ENCODE results near the gene BRINP1.

BRINP1 gene

DNA sequence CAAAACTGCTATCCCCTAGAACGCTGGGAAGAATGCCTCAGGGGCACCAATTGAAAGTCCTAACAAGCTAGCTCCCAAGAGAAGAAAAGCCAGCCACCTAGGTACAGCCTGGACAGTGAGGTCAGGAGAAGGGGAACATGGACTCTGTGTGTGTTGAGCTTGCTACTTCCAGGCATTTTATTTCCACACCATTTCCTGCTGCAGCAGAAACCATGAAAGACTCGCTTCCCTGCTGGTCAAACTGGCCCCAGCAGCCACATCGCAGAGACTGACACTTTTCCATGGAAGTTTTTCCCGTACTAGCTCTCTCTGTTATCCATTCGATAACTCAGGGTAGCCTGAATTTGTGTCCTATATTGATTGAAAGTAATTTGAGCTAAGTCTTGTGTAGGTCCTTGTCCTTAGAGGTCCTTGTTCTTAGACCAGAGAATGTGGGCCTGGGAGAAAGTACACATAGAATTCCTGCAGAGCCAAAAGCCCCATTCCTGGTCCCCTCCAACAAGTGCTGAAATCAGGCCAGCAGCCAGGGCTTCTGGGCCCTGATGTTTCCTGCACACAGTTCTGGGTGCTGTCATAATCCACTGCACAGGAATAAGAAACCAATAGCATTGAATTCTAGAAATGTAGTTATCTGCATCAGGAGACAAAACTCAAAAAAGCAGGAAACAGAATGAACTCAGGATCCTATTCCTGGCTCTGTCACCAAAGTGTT lies 96.6 kb downstream of the BRINP1 start:
- TF ChIP-seq, protein P1, sequence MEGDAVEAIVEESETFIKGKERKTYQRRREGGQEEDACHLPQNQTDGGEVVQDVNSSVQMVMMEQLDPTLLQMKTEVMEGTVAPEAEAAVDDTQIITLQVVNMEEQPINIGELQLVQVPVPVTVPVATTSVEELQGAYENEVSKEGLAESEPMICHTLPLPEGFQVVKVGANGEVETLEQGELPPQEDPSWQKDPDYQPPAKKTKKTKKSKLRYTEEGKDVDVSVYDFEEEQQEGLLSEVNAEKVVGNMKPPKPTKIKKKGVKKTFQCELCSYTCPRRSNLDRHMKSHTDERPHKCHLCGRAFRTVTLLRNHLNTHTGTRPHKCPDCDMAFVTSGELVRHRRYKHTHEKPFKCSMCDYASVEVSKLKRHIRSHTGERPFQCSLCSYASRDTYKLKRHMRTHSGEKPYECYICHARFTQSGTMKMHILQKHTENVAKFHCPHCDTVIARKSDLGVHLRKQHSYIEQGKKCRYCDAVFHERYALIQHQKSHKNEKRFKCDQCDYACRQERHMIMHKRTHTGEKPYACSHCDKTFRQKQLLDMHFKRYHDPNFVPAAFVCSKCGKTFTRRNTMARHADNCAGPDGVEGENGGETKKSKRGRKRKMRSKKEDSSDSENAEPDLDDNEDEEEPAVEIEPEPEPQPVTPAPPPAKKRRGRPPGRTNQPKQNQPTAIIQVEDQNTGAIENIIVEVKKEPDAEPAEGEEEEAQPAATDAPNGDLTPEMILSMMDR (conservative IDR thresholded peaks at IDR 0.05; ENCODE audit: control insufficient read depth, insufficient read depth, low read depth, low read length), result no peak
- DNase-seq (ENCODE audit: low read depth), result no peak
- no peak overlapping the region for H3K4me3 ChIP-seq (ENCODE audit: control insufficient read depth, low read depth, low read length)

DNA sequence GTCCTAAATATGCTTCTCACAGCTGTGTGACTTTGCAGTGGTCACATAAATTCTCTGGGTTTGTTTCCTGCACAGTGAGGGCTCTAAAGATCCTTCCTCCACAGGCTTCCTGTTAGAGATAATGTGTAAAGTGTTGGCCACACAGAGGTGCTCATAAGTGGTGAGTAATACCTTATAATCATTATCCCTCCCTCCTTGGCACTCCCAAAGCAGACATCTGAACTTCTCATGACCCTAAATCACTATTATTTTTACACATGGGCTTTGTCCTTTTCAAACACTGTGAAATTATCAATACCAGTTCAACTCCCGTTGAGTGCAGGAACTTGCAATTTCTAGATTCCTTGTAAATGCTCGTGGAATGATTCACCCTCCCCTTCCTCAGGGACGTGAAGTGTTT lies 100.2 kb downstream of the BRINP1 start:
- peak; percentile 0 for DNase-seq (ENCODE audit: low read depth)
- no peak overlapping the region for H3K4me3 ChIP-seq (ENCODE audit: control insufficient read depth, low read depth, low read length)
- TF ChIP-seq, protein P1 (conservative IDR thresholded peaks at IDR 0.05; ENCODE audit: control insufficient read depth, insufficient read depth, low read depth, low read length), result no peak

DNA sequence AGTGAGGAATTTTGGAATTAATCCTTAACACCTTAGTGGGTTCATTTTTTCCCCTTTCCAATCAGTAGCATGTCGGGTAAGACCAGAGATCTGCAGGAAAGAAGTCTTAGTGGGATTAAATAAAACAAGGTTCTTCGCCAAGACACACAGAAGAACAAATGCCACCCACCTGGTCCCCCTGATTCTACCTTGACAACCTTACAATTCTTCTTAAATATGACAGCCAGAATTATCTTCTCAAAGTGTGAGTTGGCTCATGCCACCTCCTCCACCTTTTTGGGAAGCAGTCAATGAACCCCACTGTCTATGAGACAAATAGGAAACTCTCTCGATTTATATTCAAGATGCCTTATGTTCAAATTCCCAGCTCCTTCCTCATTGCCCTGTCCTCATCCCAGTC lies 105.1 kb downstream of the BRINP1 start:
- H3K4me3 ChIP-seq (ENCODE audit: control insufficient read depth, low read depth, low read length), result no peak overlapping the region
- DNase-seq (ENCODE audit: low read depth), result no peak
- TF ChIP-seq, protein P1 (conservative IDR thresholded peaks at IDR 0.05; ENCODE audit: control insufficient read depth, insufficient read depth, low read depth, low read length), result no peak

DNA sequence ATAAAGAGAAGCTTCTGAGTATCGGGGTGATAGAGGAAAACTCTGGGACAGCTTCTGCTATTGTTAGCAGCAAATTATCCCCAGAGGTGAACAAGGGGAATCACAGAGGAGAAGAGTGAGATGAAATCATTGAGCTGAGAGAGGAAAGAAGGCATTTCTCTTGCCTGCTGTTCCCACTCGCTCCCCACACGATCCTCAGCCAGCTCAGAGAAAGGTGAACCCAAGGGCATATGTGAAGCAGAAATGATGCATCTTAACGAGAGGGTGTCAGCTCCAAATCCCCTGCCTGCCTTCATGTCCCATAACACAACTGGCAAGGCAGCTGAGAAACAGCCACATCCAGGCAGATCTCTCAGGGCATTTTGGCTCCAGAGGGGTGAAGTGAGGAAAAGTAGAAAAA lies 111.6 kb downstream of the BRINP1 start:
- no peak overlapping the region for H3K4me3 ChIP-seq (ENCODE audit: control insufficient read depth, low read depth, low read length)
- DNase-seq (ENCODE audit: low read depth), result no peak
- TF ChIP-seq, protein P1 (conservative IDR thresholded peaks at IDR 0.05; ENCODE audit: control insufficient read depth, insufficient read depth, low read depth, low read length), result no peak

DNA sequence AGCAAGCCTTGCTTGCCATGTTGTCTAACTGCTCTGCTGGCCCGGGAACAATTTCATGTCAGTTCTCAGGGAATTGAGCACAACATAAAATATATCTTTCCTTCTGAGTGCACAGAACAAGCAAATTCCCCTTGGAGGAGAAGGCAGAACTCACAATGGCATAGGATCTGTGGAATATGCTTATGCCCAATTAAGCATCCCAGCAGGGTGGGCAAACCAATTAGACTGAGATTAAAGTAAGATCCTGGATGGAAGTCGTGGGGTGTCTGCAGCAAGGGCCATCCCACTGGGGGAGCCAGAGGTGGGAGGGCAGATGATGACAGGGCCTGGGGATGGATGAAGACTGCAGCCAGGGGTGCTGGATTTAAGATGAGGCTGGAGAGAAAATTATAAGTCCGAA lies 114.1 kb downstream of the BRINP1 start:
- TF ChIP-seq, protein P1 (conservative IDR thresholded peaks at IDR 0.05; ENCODE audit: control insufficient read depth, insufficient read depth, low read depth, low read length), result no peak
- DNase-seq (ENCODE audit: low read depth), result no peak
- no peak overlapping the region for H3K4me3 ChIP-seq (ENCODE audit: control insufficient read depth, low read depth, low read length)

DNA sequence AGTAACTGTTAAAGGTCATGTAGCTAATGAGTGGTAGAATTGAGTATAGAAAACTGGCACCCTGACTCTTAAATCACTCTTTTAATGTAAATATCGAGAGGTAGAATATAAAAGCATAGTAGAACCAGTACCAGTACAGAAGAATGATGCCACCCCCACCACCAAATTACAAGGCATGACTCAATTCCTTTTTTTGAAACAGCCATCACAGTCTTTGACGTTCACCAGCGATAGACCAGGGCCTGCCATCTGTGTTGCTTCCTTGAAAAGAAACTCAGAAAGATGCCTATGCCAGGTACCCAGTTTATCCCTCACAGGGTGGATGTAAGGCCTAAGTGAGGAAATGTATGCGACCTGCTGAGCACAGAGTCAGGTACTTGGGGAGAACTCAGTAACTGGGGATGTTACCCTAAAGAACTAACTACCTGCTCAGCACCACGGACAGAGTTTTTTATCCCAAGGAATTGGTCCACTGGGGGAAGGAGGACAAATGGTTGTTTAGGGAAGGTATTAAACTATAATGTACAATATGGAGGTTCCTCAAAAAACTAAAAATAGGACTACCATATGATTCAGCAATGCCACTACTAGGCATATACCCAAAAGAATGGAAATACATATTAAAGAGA lies 116.5 kb downstream of the BRINP1 start:
- no peak overlapping the region for H3K4me3 ChIP-seq (ENCODE audit: control insufficient read depth, low read depth, low read length)
- DNase-seq (ENCODE audit: low read depth), result no peak
- TF ChIP-seq, protein P1 (conservative IDR thresholded peaks at IDR 0.05; ENCODE audit: control insufficient read depth, insufficient read depth, low read depth, low read length), result no peak

All from fibroblast of mammary gland (primary cell).